CD4-positive, alpha-beta T cell treated with Interleukin-4 for 4 hours (primary cell): ENCODE measurements around the gene GPR183.
A peak's percentile ranks its signal among the peaks of the same experiment; 100 is the strongest.

Experiments used
- DNase-seq: peaks from one replicate; pipeline ENCODE4 v3.0.0-alpha.2; 2020

GPR183 gene

DNA sequence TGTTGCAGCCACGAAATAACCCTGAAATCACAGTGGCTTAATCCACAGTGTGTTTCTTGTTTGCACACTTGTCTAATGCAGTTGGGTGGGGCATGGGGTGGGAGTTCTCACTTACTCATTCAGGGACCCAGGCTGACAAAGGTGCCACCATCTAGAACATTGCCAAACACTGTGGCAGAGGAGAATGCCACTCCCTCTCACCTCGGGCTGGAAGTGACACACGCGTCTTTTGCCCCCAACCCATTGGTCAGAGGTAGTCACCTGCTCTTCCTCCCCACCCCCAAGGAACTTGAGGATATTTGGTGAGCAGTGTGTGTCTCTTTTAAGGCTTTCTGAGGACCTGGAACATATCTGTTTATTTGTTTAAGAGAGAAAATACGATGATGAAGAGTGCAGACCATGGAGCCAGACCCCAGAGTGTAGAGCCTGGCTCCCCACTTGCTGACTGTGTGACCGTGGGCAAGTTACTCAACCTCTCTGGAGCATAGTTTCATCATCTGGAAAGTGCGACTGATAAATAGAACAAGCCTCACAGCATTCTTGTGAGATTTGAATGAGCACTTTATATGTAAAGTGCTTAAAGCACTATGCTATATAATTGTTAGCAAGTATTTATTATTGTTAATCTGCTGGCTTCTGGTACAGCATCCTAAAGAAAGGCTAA, 17.4 kb downstream of the GPR183 start:
- DNase-seq = peak; percentile 91

GRCh38 chr13:99289271-99289670, 17.9 kb downstream of the GPR183 start:
- no peak for DNase-seq

DNA sequence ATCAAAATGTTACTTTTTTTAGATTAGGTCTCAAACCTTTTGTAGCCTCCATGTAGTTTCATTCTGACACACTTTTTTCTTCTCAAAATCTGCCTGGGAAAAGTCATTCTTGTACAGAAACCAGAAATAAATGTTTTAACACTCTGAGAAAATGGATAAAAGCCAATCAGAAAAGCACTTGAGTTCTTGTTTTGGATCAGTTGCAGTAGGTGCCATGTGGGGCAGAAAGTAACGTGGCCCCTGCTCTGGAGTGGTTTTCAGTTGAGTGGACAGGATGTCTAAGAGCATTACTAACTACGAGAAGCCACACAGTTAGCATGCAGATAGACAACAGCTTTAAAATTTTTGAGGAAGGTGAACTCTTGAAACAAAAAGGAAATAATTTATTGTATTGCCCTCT, 19.1 kb downstream of the GPR183 start:
- DNase-seq = no peak

GRCh38 chr13:99287551-99287950, 19.6 kb downstream of the GPR183 start:
- no peak for DNase-seq

GRCh38 chr13:99285432-99286182, 21.6 kb downstream of the GPR183 start:
- no peak for DNase-seq

- peak; percentile 84 for DNase-seq
Measured at GRCh38 chr13:99282264-99283231, 24.7 kb downstream of the GPR183 start.

- DNase-seq = peak; percentile 83
Measured at GRCh38 chr13:99281811-99282263, 25.4 kb downstream of the GPR183 start.

- no peak for DNase-seq
Measured at GRCh38 chr13:99280166-99280565, 27.0 kb downstream of the GPR183 start.

- DNase-seq = no peak
Measured at GRCh38 chr13:99279637-99280036, 27.6 kb downstream of the GPR183 start.

DNA sequence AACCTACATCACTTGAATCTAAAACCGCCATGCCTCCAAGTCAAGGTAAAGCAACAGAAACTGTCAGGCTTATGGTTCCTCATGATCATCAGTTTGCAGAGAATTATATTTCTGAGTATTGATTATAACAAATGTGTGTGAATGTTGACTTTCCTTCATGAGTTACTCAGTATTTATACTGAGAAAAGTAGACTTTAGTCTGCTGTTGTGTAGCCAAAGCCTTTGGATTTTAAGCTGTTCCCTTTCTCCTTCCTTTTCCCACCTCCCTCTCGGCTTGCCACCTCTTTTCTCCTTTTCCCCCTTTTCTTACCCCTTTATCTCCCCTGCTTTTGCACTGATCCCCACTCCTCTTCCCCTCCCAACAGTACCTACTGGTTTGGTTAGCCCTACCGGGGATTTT, 28.4 kb downstream of the GPR183 start:
- no peak for DNase-seq

DNA sequence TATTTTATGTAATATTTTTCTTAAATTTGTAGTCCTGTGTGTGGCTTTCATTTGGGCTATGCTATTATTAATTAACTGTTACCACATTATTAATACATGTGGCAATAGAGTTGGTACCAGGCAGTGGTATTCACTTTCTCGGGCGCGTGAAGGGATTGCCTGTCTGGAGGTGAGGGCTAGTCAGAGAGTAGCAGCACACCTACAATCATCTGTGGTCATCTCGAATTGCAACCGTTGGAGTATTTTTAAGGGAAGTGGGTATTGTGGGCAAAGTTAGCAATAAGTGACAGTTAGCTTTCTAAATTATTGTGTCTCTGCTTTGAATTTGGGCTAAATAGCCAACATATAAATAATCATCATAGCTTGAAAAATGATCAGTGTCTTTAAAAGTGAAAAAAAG, 29.0 kb downstream of the GPR183 start:
- peak; percentile 53 for DNase-seq

GRCh38 chr13:99277629-99278028, 29.6 kb downstream of the GPR183 start:
- no peak for DNase-seq

DNA sequence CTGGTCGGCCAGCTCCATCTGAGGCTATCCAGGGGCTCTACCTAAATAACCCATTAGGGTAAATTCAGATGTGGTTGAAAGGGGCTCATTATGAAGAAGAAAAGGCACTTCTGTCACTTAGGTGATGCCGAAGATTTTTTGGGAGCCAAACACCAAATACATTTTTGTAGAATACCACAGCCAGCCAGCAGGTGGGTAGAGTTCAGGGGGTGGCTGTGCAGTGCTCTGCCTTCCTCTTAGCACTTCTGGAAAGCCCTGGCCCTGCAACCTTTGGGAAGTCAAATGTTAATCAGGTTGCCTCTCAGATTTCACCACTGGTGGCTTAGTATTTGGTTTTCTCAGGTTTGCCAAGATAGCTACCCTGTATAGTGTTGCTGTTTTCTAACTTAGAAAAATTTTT, 30.5 kb downstream of the GPR183 start:
- no peak for DNase-seq

DNA sequence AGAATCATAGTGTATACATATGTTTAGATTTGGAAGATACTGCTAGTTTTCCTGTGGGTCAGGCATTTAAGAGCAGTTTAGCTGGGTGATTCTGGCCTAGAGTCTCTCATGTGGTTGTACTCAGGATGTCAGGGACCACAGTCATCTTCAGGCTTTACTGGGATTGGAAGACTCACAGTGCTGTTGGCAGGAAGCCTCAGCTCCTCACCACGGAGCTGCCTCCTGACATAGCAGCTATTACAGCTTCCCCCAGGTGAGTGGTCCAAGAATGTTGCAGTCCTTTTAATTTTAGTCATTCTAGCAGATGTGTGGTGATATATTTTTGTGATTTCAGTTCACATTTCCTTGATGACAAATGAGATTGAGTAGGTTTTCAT, 32.1 kb downstream of the GPR183 start:
- peak; percentile 75 for DNase-seq

- DNase-seq = peak; percentile 79
Measured at GRCh38 chr13:99273128-99273527, 34.1 kb downstream of the GPR183 start.

- DNase-seq = no peak
Measured at GRCh38 chr13:99272481-99272880, 34.7 kb downstream of the GPR183 start.

GRCh38 chr13:99271249-99271648, 36.0 kb downstream of the GPR183 start:
- DNase-seq = no peak

- DNase-seq = no peak
Measured at GRCh38 chr13:99270518-99270917, 36.7 kb downstream of the GPR183 start.

- peak; percentile 80 for DNase-seq
Measured at GRCh38 chr13:99269627-99270241, 37.5 kb downstream of the GPR183 start.

GRCh38 chr13:99268822-99269221, 38.4 kb downstream of the GPR183 start:
- DNase-seq = no peak

GRCh38 chr13:99267927-99268326, 39.3 kb downstream of the GPR183 start:
- no peak for DNase-seq

- no peak for DNase-seq
Measured at GRCh38 chr13:99266827-99267226, 40.4 kb downstream of the GPR183 start.
